Fibroblast of villous mesenchyme (primary cell): Measurements from ENCODE around the gene M1AP. TPM values are rescaled to one million over a fixed set of nuclear protein-coding genes. Genes with fewer than 3 reads are reported as not detected.

ENCODE experiments used
- DNase-seq: peaks from one replicate; pipeline ENCODE4 v3.0.0-alpha.2; 2010; ENCODE audit warnings: low read depth
- H3K4me3 ChIP-seq: 2 replicates; pipeline ENCODE4 v1.5.1; 2011; ENCODE audit warnings: low read depth, mild to moderate bottlenecking, low read length
- CTCF ChIP-seq: IDR thresholded peaks from 2 replicates; pipeline ENCODE4 v1.5.1; 2012; ENCODE audit warnings: low read depth, mild to moderate bottlenecking, low read length; ENCODE audit not compliant: insufficient read depth
- total RNA-seq: library from RNA; depleted of rRNA; stranded (reverse); fragments of >200 nt; gene quantifications from 2 replicates; pipeline ENCODE4 v1.2.3, GENCODE V29; 2012

M1AP gene
- total RNA-seq, 1 donor: not detected

- no peak for TF ChIP-seq CTCF
- H3K4me3 ChIP-seq: no peak overlapping the region
- no peak for DNase-seq
These were observed 28.4 kb downstream of the M1AP start for GRCh38 chr2:74619651-74620297.

DNA sequence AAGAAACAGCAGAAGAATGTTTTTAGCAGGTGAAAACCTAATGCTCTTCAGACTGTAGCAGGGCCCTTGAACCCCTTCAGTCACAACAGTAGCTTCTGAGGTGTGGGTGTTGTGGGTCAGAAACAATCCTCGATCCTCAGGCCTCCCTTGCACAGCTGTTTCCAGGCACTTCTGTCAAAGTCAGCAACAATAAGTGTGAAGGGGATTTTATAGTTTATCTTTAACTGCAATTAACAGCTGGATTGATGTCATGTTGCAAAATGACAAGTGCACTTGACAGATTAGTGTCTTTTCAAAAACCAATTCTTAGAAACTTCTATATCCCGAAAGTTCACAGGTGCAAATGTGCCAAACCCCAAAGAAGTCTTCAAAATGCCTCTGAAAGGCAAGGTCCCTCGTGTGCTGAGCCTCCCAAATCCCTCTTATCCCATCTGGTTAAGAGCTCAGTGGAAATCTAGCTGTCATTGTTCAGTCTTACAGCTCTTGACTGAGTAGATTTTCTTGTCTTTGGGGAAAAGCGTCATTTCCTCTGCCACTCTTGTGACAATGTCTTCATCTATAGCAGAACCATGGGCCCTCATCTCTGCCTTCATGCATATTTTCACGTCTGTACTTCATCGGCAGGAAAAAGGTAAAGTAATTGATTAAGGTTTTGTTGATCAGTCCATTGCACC, 29.6 kb downstream of the M1AP start:
- TF ChIP-seq CTCF: no peak
- DNase-seq: no peak
- H3K4me3 ChIP-seq: no peak overlapping the region

GRCh38 chr2:74617122-74617521, 31.0 kb downstream of the M1AP start:
- no peak for DNase-seq
- H3K4me3 ChIP-seq: no peak overlapping the region
- no peak for TF ChIP-seq CTCF

GRCh38 chr2:74606927-74607326, 41.2 kb downstream of the M1AP start:
- no peak for DNase-seq
- no peak overlapping the region for H3K4me3 ChIP-seq
- TF ChIP-seq CTCF: no peak

- DNase-seq: no peak
- no peak for TF ChIP-seq CTCF
- H3K4me3 ChIP-seq: no peak overlapping the region
These were observed 44.7 kb downstream of the M1AP start for GRCh38 chr2:74603282-74604000.

GRCh38 chr2:74602586-74603281, 45.4 kb downstream of the M1AP start:
- no peak for TF ChIP-seq CTCF
- H3K4me3 ChIP-seq: no peak overlapping the region
- DNase-seq: peak; percentile 52
